Activated CD8-positive, alpha-beta memory T cell treated with anti-CD3 and anti-CD28 coated beads, Interleukin-2, amount 50 U/mL, for 48 hours (primary cell): Measurements from ENCODE around the gene CTNNBL1.
"Not testable (repeated sequence)": the region's sequence is repeated elsewhere in the genome, so short reads cannot be mapped to it uniquely, and the experiment has no call there.

ENCODE experiments used
- DNase-seq: peaks from one replicate; pipeline ENCODE4 v3.0.0-alpha.2; 2020

CTNNBL1 gene, protein sequence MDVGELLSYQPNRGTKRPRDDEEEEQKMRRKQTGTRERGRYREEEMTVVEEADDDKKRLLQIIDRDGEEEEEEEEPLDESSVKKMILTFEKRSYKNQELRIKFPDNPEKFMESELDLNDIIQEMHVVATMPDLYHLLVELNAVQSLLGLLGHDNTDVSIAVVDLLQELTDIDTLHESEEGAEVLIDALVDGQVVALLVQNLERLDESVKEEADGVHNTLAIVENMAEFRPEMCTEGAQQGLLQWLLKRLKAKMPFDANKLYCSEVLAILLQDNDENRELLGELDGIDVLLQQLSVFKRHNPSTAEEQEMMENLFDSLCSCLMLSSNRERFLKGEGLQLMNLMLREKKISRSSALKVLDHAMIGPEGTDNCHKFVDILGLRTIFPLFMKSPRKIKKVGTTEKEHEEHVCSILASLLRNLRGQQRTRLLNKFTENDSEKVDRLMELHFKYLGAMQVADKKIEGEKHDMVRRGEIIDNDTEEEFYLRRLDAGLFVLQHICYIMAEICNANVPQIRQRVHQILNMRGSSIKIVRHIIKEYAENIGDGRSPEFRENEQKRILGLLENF

DNA sequence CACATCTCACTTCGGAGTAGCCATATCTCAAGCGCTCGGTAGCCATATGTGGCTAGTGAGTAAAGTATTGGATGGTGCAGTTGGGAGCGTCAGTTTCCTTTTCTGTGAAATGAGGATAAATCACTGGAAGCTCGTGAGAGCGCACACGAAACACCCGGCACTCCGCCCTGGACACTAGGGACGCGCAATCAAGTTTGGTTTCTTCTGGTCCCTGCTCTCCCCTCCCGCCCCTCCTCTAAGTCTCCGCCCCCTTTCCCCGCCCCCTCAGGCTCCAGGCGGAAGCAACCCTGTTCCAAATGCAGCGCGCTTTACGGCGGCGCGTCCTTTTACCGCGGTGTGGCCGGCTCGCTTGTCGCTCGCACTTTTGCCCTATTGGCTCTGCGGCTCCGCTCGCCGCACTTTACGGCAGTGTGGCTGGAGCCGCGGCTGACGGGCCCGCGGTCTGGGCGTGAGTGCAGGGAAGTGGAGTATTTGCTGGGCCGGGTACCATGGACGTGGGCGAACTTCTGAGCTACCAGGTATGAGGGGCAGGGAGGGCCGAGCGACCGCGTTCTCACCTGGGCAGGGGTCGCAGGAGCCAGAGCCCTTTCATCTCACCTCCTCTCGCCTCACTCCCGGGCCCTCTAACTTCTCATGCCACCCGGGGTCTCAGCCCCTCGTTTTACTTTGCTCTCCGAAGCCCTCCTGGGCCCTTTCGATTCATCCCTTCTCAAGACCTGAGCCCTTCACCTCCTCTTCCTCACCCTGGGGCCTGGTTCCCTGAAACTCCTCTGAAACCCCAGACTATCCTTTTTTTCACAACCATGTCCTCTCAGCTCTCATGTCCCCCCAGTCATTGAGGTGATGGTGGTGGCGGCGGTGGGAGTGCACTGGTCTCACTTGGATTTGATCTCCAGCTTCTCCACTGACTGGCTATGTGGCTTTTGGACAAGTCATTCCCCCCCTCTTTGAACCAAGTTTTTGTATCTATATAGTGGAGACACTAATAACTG is at the start of gene CTNNBL1:
CTNNBL1 (plus strand) TSS at position 396 of the 992 bp plus-strand sequence; CDS start at position 489, 93 bp downstream.
- DNase-seq = peak; percentile 96

DNA sequence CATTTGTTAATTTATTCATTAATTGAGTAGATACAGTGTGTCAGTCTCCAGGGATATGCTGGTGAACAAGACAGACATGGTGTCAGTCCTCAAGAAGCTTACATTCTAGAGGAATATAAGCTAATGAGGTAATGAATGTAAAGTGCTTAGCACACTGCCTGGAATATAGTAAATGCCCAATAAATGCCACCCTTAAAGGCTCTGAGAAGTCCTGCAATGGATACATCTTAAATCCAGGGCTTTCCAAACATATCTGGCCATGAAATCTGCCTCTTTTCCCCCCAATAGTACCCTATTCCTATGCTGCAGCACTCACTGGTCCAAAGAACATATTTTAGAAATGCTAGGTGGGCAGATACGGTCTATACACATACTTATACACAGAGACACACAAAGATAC is 49.2 kb upstream of the CTNNBL1 start:
- DNase-seq = no peak

DNA sequence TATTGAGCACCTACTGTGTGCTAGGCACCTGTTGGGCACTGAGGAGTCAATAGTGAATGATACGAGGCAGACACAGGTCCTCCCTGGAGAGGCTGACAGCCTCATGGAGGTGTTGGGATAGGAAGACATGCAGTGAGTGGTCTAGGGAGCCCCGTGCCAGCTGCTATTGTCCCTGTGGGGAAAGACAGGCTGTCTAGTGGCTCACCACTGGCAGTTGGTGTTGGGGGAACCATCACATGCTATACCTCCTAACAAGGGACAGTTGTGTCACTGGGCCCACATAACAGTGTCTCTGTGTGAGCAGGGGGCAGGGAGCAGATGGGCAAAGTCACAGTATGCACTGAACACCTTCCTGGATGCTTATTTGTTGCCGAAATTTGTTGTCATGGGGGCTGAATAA is 45.9 kb upstream of the CTNNBL1 start:
- no peak for DNase-seq

DNA sequence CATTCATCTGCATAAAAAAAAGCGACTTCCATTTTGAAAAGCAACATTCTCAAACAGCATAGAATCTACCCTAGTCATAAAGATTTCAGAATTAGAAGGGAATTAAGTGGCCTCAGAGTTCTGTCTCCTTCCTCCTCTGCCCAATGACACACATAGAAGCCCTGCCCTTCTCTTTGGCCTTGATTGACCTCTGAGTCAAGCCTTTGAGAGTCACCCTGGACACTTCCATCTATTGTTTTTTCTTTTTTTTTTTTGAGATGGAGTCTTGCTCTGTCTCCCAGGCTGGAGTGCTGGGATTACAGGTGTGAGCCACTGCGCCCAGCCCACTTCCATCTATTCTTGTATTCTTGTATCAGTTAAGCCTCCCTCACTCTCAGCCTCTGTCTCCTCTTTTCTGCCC is 44.8 kb upstream of the CTNNBL1 start:
- no peak for DNase-seq

DNA sequence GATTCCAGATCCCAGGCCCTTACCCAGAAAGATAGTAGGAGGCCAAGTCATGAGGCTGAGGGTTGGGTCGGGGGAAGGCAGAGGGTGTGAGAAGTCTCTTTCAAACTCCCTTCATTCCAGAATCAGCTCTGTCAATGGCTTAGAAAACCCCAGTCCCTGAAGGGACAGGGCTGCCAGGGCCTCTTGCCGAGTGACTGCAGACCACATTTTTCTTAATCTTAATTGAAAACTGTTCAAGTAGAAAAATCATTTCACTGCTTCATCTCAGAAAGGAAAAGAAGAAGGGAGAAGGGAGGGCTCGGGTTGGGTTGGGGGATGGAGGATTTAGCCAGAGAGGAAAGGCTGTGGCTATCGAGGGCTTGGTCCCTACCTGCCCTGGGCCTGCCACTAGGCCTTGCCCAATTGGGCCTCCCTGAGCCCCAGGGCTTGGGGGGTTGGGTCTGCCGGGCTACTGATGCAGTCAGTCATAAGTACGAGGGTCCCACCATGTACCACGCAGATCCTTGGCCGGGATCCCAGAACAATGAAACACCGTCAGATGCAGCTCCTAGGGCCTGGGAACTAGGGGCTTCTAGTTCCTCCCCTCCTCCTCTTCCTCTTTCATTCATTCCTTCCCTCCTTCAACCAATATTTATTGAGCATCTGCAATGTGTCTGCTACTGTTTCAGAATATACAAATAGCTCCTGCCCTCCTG is 44.0 kb upstream of the CTNNBL1 start:
- DNase-seq = no peak

DNA sequence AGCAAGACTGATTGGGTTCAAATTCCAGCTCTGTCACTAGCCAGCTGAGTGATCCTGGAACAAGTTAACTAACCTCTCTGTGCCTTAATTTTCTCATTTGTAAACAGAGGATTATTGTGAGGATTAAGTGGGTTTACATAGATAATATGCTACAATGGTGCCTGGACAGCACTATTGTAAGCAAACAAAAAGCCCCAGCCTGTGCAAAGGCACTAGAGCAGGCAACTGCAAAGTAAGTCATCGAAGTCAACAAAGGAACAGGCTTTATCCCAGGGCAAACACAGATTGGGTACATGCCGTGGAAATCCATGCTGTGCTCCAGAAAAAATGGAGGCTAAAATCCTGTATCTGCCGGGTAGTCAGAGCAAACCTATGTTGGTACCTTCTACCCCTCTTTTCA is 43.2 kb upstream of the CTNNBL1 start:
- no peak for DNase-seq

DNA sequence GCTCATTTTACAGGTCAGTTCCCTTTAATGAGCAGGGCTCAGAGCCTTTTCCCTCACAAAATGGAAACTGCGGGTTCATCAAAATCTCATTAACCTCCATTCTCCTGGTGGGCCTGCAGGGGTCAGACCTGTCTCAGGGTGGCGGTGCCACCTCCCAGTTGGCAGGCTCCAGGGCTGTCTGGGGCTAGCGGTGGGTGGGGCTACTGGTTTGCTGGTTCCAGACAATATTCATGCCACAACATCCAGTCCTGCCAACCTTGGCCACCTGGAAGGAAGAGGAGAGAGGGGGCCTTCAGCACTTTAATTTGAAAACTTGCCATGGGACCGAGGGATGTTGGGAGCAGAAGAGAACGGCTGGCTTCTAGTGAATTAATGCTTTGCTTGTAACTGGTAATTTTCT is 41.9 kb upstream of the CTNNBL1 start:
- DNase-seq = peak; percentile 65

DNA sequence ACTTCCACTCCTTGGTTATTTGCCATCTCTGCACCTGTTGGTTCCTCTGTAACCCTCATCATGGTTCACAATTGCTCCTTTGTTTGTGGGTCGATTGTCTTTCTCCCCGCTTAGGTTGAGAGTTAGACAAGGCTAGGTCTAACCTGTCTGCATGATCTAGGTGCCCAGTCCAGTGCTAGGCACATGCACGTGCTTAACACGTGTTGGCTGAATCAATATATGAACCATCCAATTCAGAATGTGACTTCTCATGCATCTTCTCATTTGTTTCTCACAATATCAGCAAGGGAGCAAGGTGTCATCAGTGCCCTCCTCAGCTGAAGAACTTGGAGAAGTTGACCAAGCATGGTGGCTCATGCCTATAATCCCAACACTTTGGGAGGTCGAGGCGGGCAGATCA is 36.9 kb upstream of the CTNNBL1 start:
- DNase-seq = no peak

DNA sequence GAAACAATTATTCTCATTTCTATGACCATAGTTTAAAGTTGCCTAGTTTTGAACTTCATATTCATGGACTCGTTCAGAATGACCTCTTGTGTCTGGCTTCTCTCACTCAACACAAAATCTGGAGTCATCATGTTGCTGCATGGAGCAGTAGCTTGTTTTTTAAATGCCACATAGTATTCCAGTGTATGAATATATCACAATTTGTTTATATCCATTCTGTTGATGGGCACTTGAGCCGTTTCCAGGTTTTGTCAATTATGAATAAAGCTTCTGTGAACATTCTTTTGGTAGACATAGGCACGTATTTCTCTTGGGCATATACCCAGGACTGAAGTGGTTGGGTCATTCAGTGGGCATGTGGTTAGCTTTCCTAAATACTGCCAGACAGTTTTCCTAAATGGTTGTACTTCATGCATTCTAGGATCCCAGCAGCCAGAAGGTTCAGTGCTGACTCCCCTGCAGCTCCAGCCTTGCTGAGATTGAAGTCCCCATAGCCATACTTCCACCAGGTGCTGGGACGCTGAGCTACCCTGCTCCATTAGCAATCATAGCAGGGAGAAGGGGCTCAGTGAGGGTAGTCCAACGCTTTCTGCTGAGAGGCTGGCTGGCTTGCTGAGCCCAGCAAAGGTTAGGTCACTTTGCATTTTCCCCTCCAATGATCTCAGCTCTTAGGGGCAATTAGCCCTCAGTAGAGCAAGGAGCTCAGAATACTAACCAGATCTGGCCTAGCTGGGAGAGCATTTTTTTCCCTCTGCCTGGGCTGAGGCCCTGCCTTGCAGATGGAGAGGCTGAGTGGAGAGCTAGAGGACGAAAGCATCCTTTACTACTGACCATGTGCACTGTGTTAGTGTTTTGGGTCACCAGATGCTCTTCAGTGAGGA is 35.7 kb upstream of the CTNNBL1 start:
- no peak for DNase-seq

DNA sequence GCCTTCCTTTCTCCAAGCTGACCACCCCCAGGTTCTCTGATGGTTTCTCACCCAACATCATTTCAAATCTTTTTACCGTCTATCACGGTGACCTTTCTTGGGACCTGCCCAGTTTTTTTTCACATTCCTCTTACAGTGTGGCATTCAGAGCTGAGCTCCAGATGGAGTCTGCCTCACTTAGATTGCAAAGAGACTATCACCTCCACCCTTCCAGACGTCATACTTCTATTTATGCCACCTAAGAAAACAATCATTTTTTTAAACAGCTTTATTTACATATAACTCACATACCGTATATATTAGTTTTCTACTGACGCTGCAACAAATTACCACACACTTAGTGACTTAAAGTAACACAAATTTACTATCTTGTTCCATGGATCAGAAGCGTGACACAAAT is 32.3 kb upstream of the CTNNBL1 start:
- no peak for DNase-seq

DNA sequence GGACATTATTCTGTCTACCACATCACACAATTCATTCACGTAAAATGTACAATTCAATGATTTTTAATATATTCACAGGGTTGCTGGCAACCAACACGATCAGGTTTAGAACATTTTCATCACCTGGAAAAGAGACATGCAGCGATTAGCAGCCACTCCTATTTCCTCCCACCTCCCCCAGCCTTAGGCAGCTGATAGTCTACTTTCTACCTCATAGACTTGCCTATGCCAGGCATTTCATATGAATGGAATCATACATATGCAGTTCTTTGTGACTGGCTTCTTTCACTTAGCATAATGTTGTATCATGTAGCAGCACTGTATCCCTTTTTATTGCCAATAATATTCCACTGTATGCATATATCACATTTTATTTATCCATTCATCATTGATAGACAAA is 31.5 kb upstream of the CTNNBL1 start:
- DNase-seq = no peak

DNA sequence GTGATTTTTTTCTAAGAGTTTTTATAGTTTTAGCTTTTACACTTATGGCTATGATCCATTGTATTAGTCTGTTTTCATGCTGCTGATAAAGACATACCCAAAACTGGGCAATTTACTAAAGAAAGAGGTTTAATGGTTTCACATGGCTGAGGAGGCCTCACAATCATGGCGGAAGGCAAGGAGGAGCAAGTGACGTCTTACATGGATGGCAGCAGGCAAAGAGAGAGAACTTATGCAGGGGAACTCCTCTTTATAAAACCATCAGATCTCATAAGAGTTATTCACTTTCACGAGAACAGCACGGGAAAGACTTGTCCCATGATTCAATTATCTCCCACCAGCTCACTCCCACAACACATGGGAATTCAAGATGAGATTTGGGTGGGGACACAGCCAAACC is 29.2 kb upstream of the CTNNBL1 start:
- DNase-seq = not testable (repeated sequence)

DNA sequence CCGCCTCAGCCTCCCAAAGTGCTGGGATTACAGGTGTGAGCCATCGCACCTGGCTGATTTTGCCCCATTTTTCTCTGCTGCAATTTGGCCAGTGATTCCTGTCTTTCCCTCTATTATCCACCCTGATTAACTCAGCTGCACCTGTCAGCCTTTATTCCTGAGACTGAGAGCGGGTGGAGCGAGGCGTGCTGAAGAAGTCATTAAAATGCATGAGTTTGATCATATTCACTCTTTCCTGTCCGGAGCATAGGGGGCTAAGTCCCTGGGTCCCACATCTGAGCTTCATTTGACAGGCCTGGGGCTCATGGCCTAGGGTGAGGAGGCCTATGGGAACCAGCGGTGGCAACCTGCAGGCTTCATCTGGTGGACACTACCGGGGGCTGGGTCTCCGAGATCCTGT is 25.7 kb upstream of the CTNNBL1 start:
- no peak for DNase-seq

DNA sequence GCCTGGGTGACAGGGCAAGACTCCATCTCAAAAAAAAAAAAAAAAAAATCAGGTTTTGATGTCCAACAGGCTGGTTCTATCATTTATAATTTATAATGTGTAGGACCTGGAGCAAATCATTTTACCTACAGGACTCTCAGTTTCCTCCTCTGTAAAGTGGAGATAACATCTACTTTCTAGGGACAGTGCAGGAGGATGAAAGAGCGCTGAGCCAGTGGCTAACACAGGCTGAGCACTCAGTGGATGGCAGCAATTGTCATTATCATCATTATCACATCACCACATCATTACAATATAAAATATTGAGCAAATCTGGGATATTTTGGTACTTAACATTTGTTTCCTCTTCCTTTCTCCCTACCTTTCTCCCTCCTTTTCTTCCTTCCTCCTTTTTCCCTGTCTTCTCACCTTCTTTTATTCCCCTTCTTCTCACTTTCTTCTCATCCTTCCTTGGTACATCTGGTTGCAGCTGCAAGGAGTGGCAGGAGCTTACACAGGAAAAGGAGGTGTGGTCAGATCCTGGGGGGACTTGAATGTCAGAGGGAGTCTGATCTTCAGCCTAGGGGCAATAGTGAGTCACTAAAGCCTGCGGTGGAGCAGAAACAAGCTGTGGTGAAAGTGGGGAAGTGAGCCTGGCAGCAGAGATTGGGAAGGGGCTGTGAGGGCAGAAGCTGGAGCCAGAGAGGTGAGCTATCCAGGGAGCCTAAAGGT is 24.6 kb upstream of the CTNNBL1 start:
- DNase-seq = no peak

DNA sequence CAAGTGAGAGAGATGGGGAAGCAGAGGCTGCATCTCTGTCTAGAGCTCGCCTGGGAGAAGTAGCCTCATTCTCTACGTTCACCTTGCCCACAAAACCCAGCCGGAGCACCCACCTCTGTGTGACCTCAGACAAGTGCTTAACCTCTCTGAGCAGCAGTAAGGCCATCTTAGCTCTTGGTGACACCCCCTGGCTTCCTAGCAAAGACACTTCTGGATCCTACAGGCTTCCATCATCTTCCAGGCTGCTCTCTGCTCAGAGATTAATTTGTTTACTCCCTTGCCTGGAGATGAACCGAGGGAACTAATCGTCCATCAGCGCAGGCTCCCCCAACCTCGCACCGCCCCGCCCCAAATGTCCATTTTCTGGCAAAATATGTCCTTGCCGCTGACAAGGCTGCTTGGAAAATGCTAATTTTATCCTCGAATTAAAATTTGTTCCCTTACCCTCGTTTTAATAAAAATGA is 24.0 kb upstream of the CTNNBL1 start:
- DNase-seq = no peak

DNA sequence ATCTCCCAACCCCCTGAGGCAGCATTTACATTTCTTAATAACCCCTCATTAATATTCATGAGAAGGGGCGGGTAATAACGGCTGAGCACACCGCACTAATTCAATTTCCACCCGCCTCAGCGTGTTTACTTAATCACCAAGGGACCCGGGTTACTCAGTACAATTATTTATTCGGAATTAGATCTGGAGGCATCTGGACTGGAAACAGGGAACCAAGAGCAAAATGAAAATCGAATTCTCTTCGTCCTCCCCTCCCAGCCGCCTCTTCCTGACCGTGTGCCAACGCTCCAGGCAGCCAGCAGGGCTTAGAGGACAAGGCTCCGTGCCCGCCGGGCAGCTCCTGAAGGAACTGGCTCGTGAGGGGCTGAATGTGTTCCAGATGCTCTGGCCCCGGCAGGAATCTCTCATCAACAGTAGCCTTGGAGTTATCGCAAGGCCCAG is 23.5 kb upstream of the CTNNBL1 start:
- DNase-seq = no peak

DNA sequence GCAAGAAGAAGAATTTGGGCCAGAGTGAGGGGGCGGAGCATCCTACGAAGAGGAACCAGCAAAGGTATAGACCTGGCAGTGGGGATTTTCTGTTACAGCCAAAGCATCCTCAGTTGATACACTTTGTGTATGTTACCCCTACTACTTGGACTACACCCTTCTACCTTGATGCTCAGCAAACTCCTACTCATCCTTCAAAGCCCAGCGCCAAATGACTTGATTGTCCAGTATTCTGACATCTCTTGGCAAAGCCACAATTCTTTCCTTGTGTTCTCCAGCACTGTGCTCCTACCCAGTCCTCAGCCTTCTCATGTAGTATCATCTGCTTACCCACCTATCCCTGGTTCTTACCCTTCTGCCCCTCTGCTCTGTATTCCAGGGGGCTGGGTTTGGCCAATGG is 21.7 kb upstream of the CTNNBL1 start:
- no peak for DNase-seq

DNA sequence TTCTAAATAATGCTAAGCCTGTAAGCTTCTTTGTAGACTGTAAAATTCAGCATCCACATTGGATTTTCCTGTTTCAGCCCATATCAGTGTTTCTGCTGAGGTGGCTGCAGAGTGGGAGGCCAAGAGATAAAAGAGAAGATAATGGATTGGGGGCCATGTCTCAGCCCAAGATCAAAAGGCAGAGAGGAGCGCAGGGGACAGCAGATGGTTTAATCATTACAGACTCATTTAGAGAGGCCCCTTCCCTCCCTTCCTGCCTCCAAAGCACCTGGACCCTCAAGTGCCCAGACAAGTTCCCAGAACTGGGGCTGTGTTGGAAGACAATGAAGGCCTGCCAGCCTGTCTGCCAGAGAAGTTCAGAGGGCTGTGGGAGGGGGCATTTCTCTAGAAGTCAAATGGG is 20.4 kb upstream of the CTNNBL1 start:
- DNase-seq = no peak

DNA sequence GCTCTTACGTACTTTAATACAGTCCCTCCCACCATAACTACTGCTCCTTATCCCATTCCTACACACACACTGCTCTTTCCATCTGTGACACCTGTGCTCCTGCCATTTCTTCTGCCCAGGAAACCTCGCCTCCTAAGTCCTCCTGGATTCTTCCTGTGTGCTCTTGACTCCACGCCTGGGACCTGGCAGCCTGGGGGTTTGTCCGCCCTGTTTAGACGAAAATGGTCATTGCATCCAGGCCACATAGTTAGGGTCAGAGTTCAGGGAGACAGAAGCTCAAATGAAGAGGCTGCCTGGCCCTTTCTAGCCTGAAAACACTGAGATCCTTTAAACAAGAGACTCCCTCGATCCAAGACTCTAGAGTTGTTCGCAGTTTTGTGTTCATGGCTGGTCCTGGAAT is 17.4 kb upstream of the CTNNBL1 start:
- DNase-seq = no peak

DNA sequence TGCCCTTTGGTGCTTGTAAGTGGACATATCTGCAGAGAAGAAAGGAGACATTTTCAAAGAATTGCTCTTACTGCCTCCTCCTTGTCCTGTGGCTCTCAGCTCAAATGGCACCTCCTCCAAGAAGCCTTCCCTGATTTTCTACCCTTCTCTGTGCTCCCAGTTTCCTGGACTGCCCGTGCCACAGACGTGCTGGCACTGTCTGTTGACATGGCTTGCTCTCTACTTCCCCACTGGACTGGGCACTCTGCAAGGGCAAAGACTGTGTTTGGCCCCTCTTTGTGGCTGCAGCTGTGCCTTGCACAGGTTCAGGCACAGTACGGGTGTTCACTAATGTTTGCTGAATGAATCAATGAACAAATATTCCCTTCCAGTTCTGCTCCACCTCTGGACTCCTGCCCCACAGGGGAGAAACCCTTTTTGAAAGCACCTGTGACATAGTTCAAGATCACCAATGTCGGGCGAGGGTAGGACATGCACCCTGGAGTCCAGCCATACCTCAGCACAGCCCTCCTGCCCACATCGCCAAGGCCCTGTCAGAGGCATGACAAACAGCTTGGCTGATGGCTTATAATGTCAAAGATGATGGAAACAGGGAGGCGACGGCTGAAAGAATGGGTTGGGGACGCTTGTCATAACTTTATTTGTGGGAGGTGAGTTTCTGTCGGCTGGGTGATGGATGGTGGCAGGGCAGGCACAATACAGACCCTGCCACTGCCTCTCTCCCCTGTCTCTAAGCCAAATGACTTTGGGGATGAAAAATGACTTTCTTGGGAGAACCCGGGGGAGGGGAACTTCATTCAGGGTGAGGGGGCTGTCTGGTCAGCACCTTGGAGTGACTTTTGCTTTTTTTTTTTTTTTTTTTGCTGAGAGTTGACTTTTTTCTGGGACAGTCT is 15.6 kb upstream of the CTNNBL1 start:
- no peak for DNase-seq
